Stromal cell of bone marrow (primary cell): ENCODE results near the gene SH3D19.
"Not testable (repeated sequence)": the region's sequence is repeated elsewhere in the genome, so short reads cannot be mapped to it uniquely, and the experiment has no call there.

Experiments
- DNase-seq: peaks from one replicate; pipeline ENCODE4 v3.0.0-alpha.2; 2012; ENCODE audit warnings: low read depth

SH3D19 gene

GRCh38 chr4:151148261-151148660, 177.1 kb downstream of the SH3D19 start:
- DNase-seq = no peak

GRCh38 chr4:151147000-151147399, 178.4 kb downstream of the SH3D19 start:
- no peak for DNase-seq

GRCh38 chr4:151144329-151145072, 180.9 kb downstream of the SH3D19 start:
- DNase-seq = no peak

GRCh38 chr4:151143811-151144210, 181.6 kb downstream of the SH3D19 start:
- DNase-seq = no peak

GRCh38 chr4:151143162-151143561, 182.2 kb downstream of the SH3D19 start:
- peak; percentile 29 for DNase-seq

- no peak for DNase-seq
These were observed 182.6 kb downstream of the SH3D19 start for GRCh38 chr4:151142758-151143157.

- DNase-seq = no peak
These were observed 185.6 kb downstream of the SH3D19 start for GRCh38 chr4:151139814-151140213.

- DNase-seq = not testable (repeated sequence)
These were observed 189.4 kb downstream of the SH3D19 start for GRCh38 chr4:151136048-151136447.

- no peak for DNase-seq
These were observed 192.1 kb downstream of the SH3D19 start for GRCh38 chr4:151133311-151133710.

GRCh38 chr4:151129796-151130195, 195.6 kb downstream of the SH3D19 start:
- no peak for DNase-seq

GRCh38 chr4:151117371-151117962, 207.9 kb downstream of the SH3D19 start:
- DNase-seq = peak; percentile 52

- DNase-seq = no peak
These were observed 210.4 kb downstream of the SH3D19 start for GRCh38 chr4:151114986-151115385.

- no peak for DNase-seq
These were observed 211.1 kb downstream of the SH3D19 start for GRCh38 chr4:151114338-151114737.

GRCh38 chr4:151110236-151110635, 215.2 kb downstream of the SH3D19 start:
- no peak for DNase-seq

GRCh38 chr4:151107063-151107462, 218.3 kb downstream of the SH3D19 start:
- DNase-seq = no peak

- no peak for DNase-seq
These were observed 219.9 kb downstream of the SH3D19 start for GRCh38 chr4:151105454-151106032.

- no peak for DNase-seq
These were observed 220.8 kb downstream of the SH3D19 start for GRCh38 chr4:151104621-151105020.

- DNase-seq = no peak
These were observed 221.6 kb downstream of the SH3D19 start for GRCh38 chr4:151103758-151104157.

- DNase-seq = no peak
These were observed 224.9 kb downstream of the SH3D19 start for GRCh38 chr4:151100531-151100930.

- peak; percentile 6 for DNase-seq
These were observed 225.4 kb downstream of the SH3D19 start for GRCh38 chr4:151099976-151100417.

- DNase-seq = peak; percentile 94
These were observed 226.0 kb downstream of the SH3D19 start, which contains the start of gene RPS3A for GRCh38 chr4:151099229-151099975. TSS of gene RPS3A (plus strand) at chr4:151099628. CDS start at chr4:151099653, 25 bp downstream.

GRCh38 chr4:151098979-151099228, 226.5 kb downstream of the SH3D19 start:
- no peak for DNase-seq

- DNase-seq = no peak
These were observed 227.6 kb downstream of the SH3D19 start for GRCh38 chr4:151097759-151098158.
